Esophagus muscularis mucosa (tissue), 4 donors: ENCODE results near the gene USP4. TPM values are rescaled to one million over a fixed set of nuclear protein-coding genes. Genes with fewer than 3 reads are reported as not detected.

Source experiments
- DNase-seq: peaks from one replicate; pipeline ENCODE4 v3.0.0-alpha.2; 2017; ENCODE audit errors: extremely low spot score
- H3K27ac ChIP-seq, 4 donors: fragments of 200-600 bp; sonication (generic); replicated peaks in 1 of 4; 1 replicate in 3 of 4; 2 replicates in 1 of 4; pipeline ENCODE4 v1.5.1; 2016 to 2019; ENCODE audit warnings: mild to moderate bottlenecking in 1 of 4
- H3K27me3 ChIP-seq, 4 donors: fragments of 200-600 bp; sonication (generic); one replicate each; pipeline versions ENCODE4 v1.5.1 to v1.6.0; 2016 to 2019
- H3K36me3 ChIP-seq, 4 donors: fragments of 200-600 bp; sonication (generic); one replicate each; pipeline ENCODE4 v1.5.1; 2016 to 2019
- H3K4me1 ChIP-seq, 4 donors: fragments of 200-600 bp; sonication (generic); one replicate each; pipeline ENCODE4 v1.5.1; 2016 to 2019
- H3K4me3 ChIP-seq, 4 donors: fragments of 200-600 bp; sonication (generic); 1 replicate in 2 of 4; 2 replicates in 2 of 4; pipeline ENCODE4 v1.5.1; 2016 to 2019; ENCODE audit warnings: mild to moderate bottlenecking in 4 of 4, moderate library complexity in 1 of 4
- H3K9me3 ChIP-seq, 4 donors: fragments of 200-600 bp; sonication (generic); 1 replicate in 3 of 4; 2 replicates in 1 of 4; pipeline ENCODE4 v1.5.1; 2016 to 2019
- EP300 ChIP-seq: sonication (generic); formaldehyde crosslinking; IDR thresholded peaks from one replicate; pipeline ENCODE4 v1.6.1; 2017; ENCODE audit warnings: antibody characterized with exemption
- POLR2A ChIP-seq: fragments of 450-650 bp; IDR thresholded peaks from one replicate; pipeline ENCODE4 v1.6.1; 2017; ENCODE audit warnings: antibody characterized with exemption, moderate library complexity, mild to moderate bottlenecking, low read depth
- POLR2AphosphoS5 ChIP-seq, 2 donors: sonication (generic); formaldehyde crosslinking; IDR thresholded peaks; one replicate each; pipeline ENCODE4 v1.6.1; 2017; ENCODE audit warnings: antibody characterized with exemption in 2 of 2
- WGBS: methylation state at CpG from one replicate; pipeline ENCODE4 v1.1.5; 2018; 5-methylcytosine and 5-hydroxymethylcytosine counted together
- intact Hi-C: fragments of 100-400 bp; cut with DNase I; formaldehyde crosslinking; loops from one replicate; pipeline ENCODE4 v1.15.1; 2023
- total RNA-seq, 4 donors: library from RNA; depleted of rRNA; stranded (reverse); fragments of >200 nt; gene quantifications; one replicate each; pipeline versions ENCODE4 v1.1.0 to v1.2.1, GENCODE V29; 2016
- TF ChIP-seq, protein P1 (sequence below), 3 experiments: fragments of 200-600 bp in 2 of 3; fragments of 450-650 bp in 1 of 3; sonication (generic) in 2 of 3; IDR thresholded peaks; one replicate each; pipeline ENCODE4 v1.5.1; 2017 to 2019; ENCODE audit warnings: antibody characterized with exemption in 3 of 3, mild to moderate bottlenecking in 2 of 3, moderate library complexity in 1 of 3

Gene USP4, protein sequence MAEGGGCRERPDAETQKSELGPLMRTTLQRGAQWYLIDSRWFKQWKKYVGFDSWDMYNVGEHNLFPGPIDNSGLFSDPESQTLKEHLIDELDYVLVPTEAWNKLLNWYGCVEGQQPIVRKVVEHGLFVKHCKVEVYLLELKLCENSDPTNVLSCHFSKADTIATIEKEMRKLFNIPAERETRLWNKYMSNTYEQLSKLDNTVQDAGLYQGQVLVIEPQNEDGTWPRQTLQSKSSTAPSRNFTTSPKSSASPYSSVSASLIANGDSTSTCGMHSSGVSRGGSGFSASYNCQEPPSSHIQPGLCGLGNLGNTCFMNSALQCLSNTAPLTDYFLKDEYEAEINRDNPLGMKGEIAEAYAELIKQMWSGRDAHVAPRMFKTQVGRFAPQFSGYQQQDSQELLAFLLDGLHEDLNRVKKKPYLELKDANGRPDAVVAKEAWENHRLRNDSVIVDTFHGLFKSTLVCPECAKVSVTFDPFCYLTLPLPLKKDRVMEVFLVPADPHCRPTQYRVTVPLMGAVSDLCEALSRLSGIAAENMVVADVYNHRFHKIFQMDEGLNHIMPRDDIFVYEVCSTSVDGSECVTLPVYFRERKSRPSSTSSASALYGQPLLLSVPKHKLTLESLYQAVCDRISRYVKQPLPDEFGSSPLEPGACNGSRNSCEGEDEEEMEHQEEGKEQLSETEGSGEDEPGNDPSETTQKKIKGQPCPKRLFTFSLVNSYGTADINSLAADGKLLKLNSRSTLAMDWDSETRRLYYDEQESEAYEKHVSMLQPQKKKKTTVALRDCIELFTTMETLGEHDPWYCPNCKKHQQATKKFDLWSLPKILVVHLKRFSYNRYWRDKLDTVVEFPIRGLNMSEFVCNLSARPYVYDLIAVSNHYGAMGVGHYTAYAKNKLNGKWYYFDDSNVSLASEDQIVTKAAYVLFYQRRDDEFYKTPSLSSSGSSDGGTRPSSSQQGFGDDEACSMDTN
- total RNA-seq, result 10 to 100 TPM; 17.9 to 35.7 (median 24.3) TPM

DNA sequence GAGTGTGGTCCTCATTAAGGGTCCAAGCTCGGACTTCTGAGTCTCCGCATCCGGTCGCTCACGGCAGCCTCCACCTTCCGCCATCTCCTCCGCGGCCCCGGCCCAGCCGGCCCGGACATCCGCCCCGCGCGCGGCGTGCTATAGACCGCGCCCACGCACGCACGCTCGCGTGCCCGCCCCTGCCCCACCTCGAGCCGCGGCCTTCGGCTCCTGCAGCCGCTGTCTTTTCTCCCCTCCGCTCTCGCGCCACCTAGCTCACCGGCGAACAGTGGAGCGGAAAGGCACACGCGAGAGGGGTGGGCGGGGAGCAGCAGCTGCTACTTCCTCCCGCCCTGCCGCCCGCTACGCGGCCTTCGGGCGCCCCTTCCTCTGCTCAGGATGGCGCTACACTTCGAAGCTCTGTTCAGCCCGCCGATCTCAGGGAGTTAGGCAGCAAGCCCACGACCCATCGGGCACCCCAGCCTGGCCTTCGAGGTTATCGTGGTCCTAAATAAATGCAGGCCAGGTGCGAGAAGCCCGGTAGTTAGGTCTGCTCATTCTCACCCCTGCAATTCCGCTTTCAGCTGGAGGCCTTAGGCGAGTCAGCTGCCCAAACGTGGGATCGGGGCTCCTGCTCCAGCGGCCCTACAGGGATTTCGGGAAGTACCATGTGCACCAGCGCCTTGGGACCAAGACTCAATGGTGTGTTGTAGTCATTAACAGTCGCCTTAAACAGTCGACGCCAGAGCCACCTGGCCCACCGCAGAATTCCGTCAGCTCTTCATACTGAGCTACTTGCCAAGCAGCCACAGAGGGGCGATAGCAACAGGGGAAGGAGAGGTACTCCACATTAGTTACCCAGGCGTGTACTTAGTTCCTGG is at the start of gene USP4:
USP4 (minus strand) TSS at position 113 of the 860 bp plus-strand sequence; CDS start at position 84, 29 bp downstream.
- TF ChIP-seq, protein P1, sequence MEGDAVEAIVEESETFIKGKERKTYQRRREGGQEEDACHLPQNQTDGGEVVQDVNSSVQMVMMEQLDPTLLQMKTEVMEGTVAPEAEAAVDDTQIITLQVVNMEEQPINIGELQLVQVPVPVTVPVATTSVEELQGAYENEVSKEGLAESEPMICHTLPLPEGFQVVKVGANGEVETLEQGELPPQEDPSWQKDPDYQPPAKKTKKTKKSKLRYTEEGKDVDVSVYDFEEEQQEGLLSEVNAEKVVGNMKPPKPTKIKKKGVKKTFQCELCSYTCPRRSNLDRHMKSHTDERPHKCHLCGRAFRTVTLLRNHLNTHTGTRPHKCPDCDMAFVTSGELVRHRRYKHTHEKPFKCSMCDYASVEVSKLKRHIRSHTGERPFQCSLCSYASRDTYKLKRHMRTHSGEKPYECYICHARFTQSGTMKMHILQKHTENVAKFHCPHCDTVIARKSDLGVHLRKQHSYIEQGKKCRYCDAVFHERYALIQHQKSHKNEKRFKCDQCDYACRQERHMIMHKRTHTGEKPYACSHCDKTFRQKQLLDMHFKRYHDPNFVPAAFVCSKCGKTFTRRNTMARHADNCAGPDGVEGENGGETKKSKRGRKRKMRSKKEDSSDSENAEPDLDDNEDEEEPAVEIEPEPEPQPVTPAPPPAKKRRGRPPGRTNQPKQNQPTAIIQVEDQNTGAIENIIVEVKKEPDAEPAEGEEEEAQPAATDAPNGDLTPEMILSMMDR (IDR thresholded peaks at IDR 0.05), result peak; percentile 35 to 62 (median 46)
- TF ChIP-seq POLR2A (peak; percentile 16), EP300 (no peak), POLR2AphosphoS5 (IDR thresholded peaks at IDR 0.05) (peak; percentile 81 to 87)
- Histone ChIP-seq H3K4me1 (peaks cover 37 to 54% (median 51%) of the 10 kb centered on the region in 4 donors), H3K9me3 (no peaks in the 10 kb centered on the region), H3K27me3 (no peaks in the 10 kb centered on the region), H3K27ac (peak within 1 kb of the TSS; percentile 90 to 97 (median 97)), H3K36me3 (peaks cover 4 to 22% (median 17%) of the 10 kb centered on the region in 4 donors), H3K4me3 (peak within 1 kb of the TSS; percentile 62 to 87 (median 83))
- under 1% methylated on average over 32 of the region's 70 CpGs for WGBS
- DNase-seq, result peak; percentile 94
- intact Hi-C loops, result loop anchor here (1.0 to 5.0 kb wide), 2 partner anchors 71 to 168 kb away; partner anchors contain the start of genes KLHDC8B and RHOA

DNA sequence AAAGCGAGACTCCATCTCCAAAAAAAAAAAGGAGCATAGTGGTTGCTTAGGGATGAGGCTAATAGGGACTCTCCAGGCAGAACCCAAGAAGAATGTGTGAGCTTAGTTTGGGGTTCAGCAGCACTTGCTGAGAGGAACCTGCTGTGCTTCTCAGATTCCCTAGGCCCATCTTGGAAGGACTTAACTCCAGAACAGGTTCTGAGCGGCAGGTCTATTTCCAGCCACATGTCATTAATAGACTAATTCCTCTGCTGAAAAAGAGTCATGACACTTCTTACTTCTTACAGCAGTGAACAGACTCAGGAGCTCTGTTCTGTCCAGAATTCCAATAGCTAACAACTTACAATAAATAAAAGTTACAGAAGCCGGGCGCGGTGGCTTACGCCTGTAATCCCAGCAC is 49.4 kb upstream of the USP4 start:
- no peaks in the 10 kb centered on the region for H3K27me3 ChIP-seq
- H3K9me3 ChIP-seq, result no peaks in the 10 kb centered on the region
- intact Hi-C loops, result no loop called here
- no peaks in the 10 kb centered on the region for H3K36me3 ChIP-seq
- 99% methylated on average over 6 of the region's 6 CpGs for WGBS
- H3K4me1 ChIP-seq, result peaks cover 48 to 91% (median 79%) of the 10 kb centered on the region in 4 donors
- TF ChIP-seq POLR2A, result no peak
- no peak for DNase-seq
- H3K27ac ChIP-seq, result no peak overlapping the region
- H3K4me3 ChIP-seq, result no peak overlapping the region

DNA sequence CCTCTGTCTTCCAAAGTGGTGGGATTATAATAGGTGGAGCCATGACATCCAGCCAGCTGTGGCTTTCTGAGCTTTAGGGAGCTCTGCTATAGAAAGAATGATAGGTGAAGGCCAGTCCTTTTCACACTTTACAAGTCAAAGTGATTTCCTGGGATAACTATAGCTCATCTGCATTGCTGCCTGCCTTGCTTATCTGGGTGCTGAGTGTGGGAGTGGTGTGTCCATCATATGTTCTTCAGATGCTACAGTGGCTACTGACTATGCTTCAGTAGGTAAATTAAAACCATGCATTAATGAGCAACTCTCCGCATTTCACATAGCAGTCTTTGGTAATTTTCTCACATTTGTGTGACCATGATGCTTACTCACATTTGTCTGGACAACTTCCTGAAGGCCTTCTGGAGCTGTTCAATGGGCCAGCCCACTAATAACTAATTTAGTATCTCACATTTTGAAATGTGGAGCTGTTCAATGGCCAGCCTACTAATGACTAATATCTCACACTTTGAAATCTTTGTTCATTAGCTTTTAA is 48.5 kb upstream of the USP4 start:
- 100% methylated on average over 1 of the region's 1 CpG for WGBS

DNA sequence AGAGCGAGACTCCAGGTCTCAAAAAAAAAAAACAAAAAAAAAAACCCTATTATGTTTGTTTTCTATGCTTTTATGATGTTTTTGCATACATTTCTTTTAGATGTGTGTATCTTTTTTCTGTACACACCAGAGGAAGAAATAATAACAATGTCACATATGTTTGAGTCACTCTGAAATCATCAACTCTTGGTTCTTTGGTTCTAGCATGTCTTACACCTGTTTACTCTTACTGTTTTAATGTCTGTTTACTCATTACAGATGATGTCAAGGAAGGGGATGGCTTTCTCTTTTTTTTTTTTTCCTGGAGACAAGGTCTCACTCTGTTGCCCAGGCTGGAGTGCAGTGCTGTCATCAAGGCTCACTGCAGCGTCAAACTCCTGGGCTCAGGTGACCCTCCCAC is 47.9 kb upstream of the USP4 start:
- no peak for DNase-seq
- Histone ChIP-seq H3K4me3 (no peak overlapping the region), H3K9me3 (no peaks in the 10 kb centered on the region), H3K4me1 (peaks cover 39 to 94% (median 89%) of the 10 kb centered on the region in 4 donors), H3K36me3 (no peaks in the 10 kb centered on the region), H3K27ac (no peak overlapping the region), H3K27me3 (no peaks in the 10 kb centered on the region)
- TF ChIP-seq POLR2A (no peak), EP300 (no peak), POLR2AphosphoS5 (IDR thresholded peaks at IDR 0.05) (no peak)
- TF ChIP-seq, protein P1 (IDR thresholded peaks at IDR 0.05), result no peak
- intact Hi-C loops, result no loop called here
- WGBS, result 93% methylated on average over 2 of the region's 2 CpGs

More for the DNA sequence above, 48.5 kb upstream of the USP4 start:
- no peak for DNase-seq
- Histone ChIP-seq H3K27ac (no peak overlapping the region), H3K27me3 (no peaks in the 10 kb centered on the region), H3K9me3 (no peaks in the 10 kb centered on the region), H3K4me1 (peaks cover 43 to 94% (median 88%) of the 10 kb centered on the region in 4 donors), H3K36me3 (no peaks in the 10 kb centered on the region), H3K4me3 (no peak overlapping the region)
- TF ChIP-seq POLR2A (no peak), POLR2AphosphoS5 (IDR thresholded peaks at IDR 0.05) (no peak), EP300 (no peak)
- TF ChIP-seq, protein P1 (IDR thresholded peaks at IDR 0.05), result no peak
- intact Hi-C loops, result no loop called here
